Bone marrow (tissue), 2 donors: Measurements from ENCODE around the gene IL18BP.
A peak's percentile ranks its signal among the peaks of the same experiment; 100 is the strongest.

Source experiments
- DNase-seq, 2 donors: peaks; one replicate each; lab custom pipeline; 2025; lab: John Stamatoyannopoulos, UW

IL18BP gene

DNA sequence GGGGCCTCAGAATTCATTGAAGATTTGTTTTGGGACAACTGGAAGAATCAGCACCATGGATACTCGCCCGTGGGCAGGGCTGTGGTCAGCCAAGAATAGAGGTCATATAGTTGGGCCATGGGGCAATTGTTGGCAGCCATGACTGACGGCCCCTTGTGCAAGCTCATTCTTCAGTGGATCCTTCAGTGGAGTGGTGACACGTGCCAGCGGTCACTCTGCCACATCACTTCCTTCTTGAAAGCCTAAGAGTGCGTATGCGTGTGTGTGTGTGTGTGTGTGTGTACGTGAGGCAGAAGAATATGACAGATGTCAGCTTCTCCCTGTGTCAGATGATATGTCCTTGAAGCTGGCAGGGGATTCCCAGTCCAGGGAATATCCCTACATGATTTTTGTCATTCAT is 1.8 kb upstream of the IL18BP start:
- DNase-seq = peak in 1 of 2 donors; percentile 17

- DNase-seq = no peak
Measured at GRCh38 chr11:71997594-71997993, 1.1 kb upstream of the IL18BP start.

DNA sequence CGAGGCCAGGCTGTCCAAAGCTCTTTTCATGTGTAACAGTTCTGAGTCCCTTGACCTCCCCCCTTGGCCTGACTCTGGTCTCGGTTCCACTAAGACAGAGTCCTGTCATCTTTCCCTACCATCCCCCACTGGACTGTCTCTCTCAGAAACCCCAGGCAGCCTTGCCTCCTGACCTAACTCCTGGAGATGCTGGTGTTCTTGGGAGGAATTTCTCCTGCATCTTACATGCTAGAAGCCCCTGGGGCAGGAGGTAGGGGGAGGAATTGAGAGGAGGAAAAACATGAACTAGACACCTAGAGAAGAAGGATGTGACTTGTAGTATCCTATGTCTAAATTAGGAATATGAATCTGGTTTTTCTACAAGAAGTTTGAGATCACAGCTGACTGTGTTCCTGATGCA is 648 bp upstream of the IL18BP start:
- DNase-seq = no peak

- DNase-seq = no peak
Measured at GRCh38 chr11:71999362-71999761, 653 bp downstream of the IL18BP start.

DNA sequence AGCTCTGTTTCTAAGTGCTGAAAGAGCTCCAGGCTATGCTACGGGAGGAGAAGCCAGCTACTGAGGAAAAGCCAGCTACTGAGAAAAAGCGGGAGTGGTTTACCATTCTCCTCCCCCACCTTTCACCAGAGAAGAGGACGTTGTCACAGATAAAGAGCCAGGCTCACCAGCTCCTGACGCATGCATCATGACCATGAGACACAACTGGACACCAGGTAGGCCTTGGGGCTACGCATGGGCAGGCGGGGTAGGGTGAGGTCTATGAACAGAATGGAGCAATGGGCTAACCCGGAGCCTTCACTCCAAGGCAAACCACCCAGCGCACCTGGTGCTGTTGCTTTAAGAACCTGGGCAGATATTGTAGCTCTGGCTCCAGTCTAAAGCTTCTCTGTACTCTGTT is 1.1 kb downstream of the IL18BP start:
- DNase-seq = no peak

GRCh38 chr11:72000202-72000867 is 1.6 kb downstream of the IL18BP start:
- DNase-seq = no peak

- DNase-seq = no peak
Measured at GRCh38 chr11:72001285-72001684, 2.6 kb downstream of the IL18BP start.

DNA sequence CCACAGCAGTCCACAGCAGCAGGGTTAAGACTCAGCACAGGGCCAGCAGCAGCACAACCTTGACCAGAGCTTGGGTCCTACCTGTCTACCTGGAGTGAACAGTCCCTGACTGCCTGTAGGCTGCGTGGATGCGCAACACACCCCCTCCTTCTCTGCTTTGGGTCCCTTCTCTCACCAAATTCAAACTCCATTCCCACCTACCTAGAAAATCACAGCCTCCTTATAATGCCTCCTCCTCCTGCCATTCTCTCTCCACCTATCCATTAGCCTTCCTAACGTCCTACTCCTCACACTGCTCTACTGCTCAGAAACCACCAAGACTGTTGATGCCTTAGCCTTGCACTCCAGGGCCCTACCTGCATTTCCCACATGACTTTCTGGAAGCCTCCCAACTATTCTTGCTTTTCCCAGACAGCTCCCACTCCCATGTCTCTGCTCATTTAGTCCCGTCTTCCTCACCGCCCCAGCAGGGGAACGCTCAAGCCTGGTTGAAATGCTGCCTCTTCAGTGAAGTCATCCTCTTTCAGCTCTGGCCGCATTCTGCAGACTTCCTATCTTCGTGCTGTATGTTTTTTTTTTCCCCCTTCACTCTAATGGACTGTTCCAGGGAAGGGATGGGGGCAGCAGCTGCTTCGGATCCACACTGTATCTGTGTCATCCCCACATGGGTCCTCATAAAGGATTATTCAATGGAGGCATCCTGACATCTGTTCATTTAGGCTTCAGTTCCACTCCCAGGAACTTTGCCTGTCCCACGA is 3.3 kb downstream of the IL18BP start:
- no peak for DNase-seq

DNA sequence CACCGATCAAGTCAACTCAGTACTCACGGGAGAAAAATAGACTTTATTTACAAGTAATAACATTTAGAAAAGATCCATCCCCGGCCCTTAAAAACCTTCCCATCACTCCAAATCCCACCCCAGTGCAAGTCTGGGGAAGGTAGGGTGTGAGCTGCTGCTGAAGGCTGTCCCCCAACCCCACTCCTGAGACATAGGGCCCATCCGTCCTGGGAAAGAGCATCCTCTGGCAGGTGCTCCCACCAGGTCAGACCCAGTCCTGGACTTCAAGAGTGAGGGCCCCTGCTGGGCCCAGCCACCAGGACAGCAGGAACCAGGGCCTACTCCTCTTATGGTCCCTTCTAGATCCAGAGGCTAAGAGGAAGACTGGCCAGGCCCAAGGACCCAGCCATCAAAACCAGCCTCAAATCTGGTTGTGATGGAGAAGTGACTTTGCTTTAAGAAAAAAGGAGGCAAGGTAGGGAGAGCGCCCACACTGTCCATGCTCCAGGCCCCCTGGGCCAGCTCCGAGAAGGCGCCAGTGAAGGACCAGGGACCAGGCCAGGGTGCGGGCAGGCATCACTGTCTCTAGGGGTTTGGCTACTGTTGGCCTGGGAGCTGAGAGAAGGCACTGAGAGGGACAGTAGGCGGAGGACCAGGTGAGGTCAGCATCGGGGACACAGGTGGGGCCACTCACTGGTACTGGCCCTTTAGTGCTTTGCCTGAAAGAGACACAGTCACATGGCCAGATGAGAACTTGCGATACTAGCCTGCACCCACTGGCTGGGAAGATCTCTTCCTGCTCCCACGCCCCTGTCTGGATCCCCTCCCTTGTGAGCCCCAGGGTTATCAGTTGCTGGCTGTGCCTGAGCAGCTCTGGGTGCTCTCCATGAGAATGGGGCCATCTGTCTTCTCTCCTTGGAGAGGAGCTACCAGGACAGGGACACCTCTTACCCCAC is 4.4 kb downstream of the IL18BP start:
- no peak for DNase-seq

DNA sequence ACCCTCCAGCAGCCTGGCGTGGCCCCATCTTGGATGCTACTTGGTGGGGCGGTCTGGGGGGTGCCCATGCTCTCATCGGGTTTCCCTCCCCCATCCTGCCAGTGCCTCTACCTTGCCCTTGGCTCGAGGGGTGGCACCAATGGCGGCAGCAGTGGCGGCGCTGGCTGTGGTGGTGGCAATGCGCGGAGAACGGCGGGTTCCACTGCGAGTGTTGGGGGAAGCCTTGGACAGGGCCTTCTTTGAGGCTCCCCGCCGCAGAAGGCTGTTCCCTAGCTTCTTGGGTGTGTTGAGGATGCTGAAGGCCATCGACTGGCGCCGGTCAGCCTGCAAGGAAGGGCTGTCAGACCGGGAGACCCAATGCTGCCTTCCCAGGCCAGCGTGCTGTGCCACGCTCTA is 5.1 kb downstream of the IL18BP start:
- DNase-seq = no peak

GRCh38 chr11:72004515-72005346 is 6.0 kb downstream of the IL18BP start:
- no peak for DNase-seq

- DNase-seq = no peak
Measured at GRCh38 chr11:72005347-72006260, 6.9 kb downstream of the IL18BP start.

- DNase-seq = no peak
Measured at GRCh38 chr11:72006309-72007088, 7.8 kb downstream of the IL18BP start.

- no peak for DNase-seq
Measured at GRCh38 chr11:72007089-72007476, 8.4 kb downstream of the IL18BP start.

GRCh38 chr11:72007587-72007986 is 8.9 kb downstream of the IL18BP start:
- no peak for DNase-seq

GRCh38 chr11:72008728-72009127 is 10.0 kb downstream of the IL18BP start:
- no peak for DNase-seq

GRCh38 chr11:72009156-72009555 is 10.4 kb downstream of the IL18BP start:
- no peak for DNase-seq

GRCh38 chr11:72010529-72011233 is 12.0 kb downstream of the IL18BP start:
- DNase-seq = no peak

- no peak for DNase-seq
Measured at GRCh38 chr11:72012091-72012630, 13.5 kb downstream of the IL18BP start.
